PC-9 (cell line): ENCODE data around the gene ANKRD63. TPM values are rescaled to one million over a fixed set of nuclear protein-coding genes. Genes with fewer than 3 reads are reported as not detected.

Source experiments
- BruUV-seq: library from RNA; stranded (reverse); fragments of 400-500 nt; replicated peaks from 2 replicates; lab custom pipeline; 2021; lab: Mats Ljungman, UMichigan
- CTCF ChIA-PET: fragments of 300-600 bp; sonication (Branson Sonifier 250); formaldehyde crosslinking; loops from one replicate; lab custom pipeline; 2022; ENCODE audit warnings: antibody characterized with exemption; lab: Charles Lee
- POLR2A ChIA-PET: fragments of 300-600 bp; sonication (Branson Sonifier 250); formaldehyde crosslinking; loops from one replicate; lab custom pipeline; 2022; ENCODE audit warnings: antibody characterized with exemption; ENCODE audit not compliant: unreplicated experiment; lab: Charles Lee
- DNase-seq, 2 experiments: peaks; one replicate each; pipeline versions ENCODE4 v3.0.0 to v3.0.0-alpha.2; 2015 to 2022; ENCODE audit warnings: mixed read lengths in 1 of 2
- H2AFZ ChIP-seq: fragments of 200-600 bp; sonication (generic); 2 replicates; pipeline ENCODE4 v1.8.1; 2017; ENCODE audit warnings: antibody characterized with exemption
- H3F3A ChIP-seq: fragments of 200-600 bp; sonication (generic); 2 replicates; pipeline ENCODE4 v1.8.1; 2017; ENCODE audit warnings: antibody characterized with exemption, mild to moderate bottlenecking, low read depth; ENCODE audit not compliant: insufficient read depth
- H3K27ac ChIP-seq: fragments of 200-600 bp; sonication (generic); 2 replicates; pipeline ENCODE4 v1.6.1; 2016; ENCODE audit warnings: mixed run types
- H3K27me3 ChIP-seq: fragments of 200-600 bp; sonication (generic); 2 replicates; pipeline ENCODE4 v1.6.1; 2016; ENCODE audit warnings: low read depth, mixed run types; ENCODE audit not compliant: insufficient read depth
- H3K36me3 ChIP-seq: fragments of 200-600 bp; sonication (generic); 2 replicates; pipeline ENCODE4 v1.6.1; 2016; ENCODE audit warnings: low read depth, mixed run types
- H3K4me1 ChIP-seq: fragments of 200-600 bp; sonication (generic); replicated peaks from 2 replicates; pipeline ENCODE4 v1.6.1; 2016; ENCODE audit warnings: mixed run types; ENCODE audit not compliant: insufficient read depth
- H3K4me2 ChIP-seq: fragments of 200-600 bp; sonication (generic); 2 replicates; pipeline ENCODE4 v1.6.1; 2017; ENCODE audit warnings: mixed run types
- H3K4me3 ChIP-seq: fragments of 200-600 bp; sonication (generic); 2 replicates; pipeline ENCODE4 v1.6.1; 2016; ENCODE audit warnings: mixed run types
- H3K79me2 ChIP-seq: fragments of 200-600 bp; sonication (generic); 2 replicates; pipeline ENCODE4 v1.6.1; 2017; ENCODE audit warnings: low read depth, mixed run types
- H3K9me2 ChIP-seq: fragments of 200-600 bp; sonication (generic); 2 replicates; pipeline ENCODE4 v1.8.1; 2017; ENCODE audit warnings: mild to moderate bottlenecking; ENCODE audit not compliant: insufficient read depth
- H3K9me3 ChIP-seq: fragments of 200-600 bp; sonication (generic); 2 replicates; pipeline ENCODE4 v1.8.1; 2016; ENCODE audit warnings: low read depth; ENCODE audit not compliant: insufficient read depth
- H4K20me1 ChIP-seq: fragments of 200-600 bp; sonication (generic); 2 replicates; pipeline ENCODE4 v1.8.1; 2017; ENCODE audit not compliant: insufficient read depth
- CTCF ChIP-seq: fragments of 200-600 bp; sonication (generic); conservative IDR thresholded peaks from 2 replicates; pipeline ENCODE4 v1.6.1; 2017; ENCODE audit warnings: mixed run types, antibody characterized with exemption, mild to moderate bottlenecking, moderate library complexity
- EZH2 ChIP-seq: fragments of 200-600 bp; sonication (generic); IDR thresholded peaks from 2 replicates; pipeline ENCODE4 v1.8.0; 2017; ENCODE audit warnings: antibody characterized with exemption, low read depth
- intact Hi-C: fragments of 100-400 bp; cut with micrococcal nuclease; formaldehyde crosslinking; loops from one replicate; pipeline ENCODE4 v1.10.0; 2022; ENCODE audit not compliant: unreplicated experiment
- total RNA-seq: library from RNA; stranded (reverse); gene quantifications from 2 replicates; pipeline ENCODE4 v1.2.3, GENCODE V29; 2021

Gene ANKRD63
- total RNA-seq, 1 experiment from 2014 or later, result not detected

- BruUV-seq, result no TSS peak
- no peak overlapping the region for H3K4me3 ChIP-seq
- no peak overlapping the region for H3K27ac ChIP-seq
- no peaks in the 10 kb centered on the region for H3K79me2 ChIP-seq
- ChIA-PET CTCF (interaction anchor here (4.6 kb wide), 1 partner anchor 52 kb away, joined by 83 read pairs; no protein-coding TSS in a partner anchor), POLR2A (no interaction called here)
- intact Hi-C loops, result no loop called here
- no peak for TF ChIP-seq EZH2
- no peak for TF ChIP-seq CTCF
- peaks cover 11% of the 10 kb centered on the region for H3F3A ChIP-seq
- H2AFZ ChIP-seq, result no peak overlapping the region
- no peak overlapping the region for H3K4me2 ChIP-seq
- H3K36me3 ChIP-seq, result no peaks in the 10 kb centered on the region
- H3K27me3 ChIP-seq, result no peaks in the 10 kb centered on the region
- H3K9me2 ChIP-seq, result no peaks in the 10 kb centered on the region
- DNase-seq, result no peak
- peaks cover 17% of the 10 kb centered on the region for H3K4me1 ChIP-seq
- no peaks in the 10 kb centered on the region for H3K9me3 ChIP-seq
- no peaks in the 10 kb centered on the region for H4K20me1 ChIP-seq
Observed at GRCh38 chr15:40270246-40270995, 12.4 kb downstream of the ANKRD63 start.

GRCh38 chr15:40269604-40270003, 13.3 kb downstream of the ANKRD63 start:
- no peaks in the 10 kb centered on the region for H3K79me2 ChIP-seq
- ChIA-PET POLR2A (no interaction called here), CTCF (no interaction called here)
- DNase-seq, result no peak
- no peak overlapping the region for H3K4me3 ChIP-seq
- TF ChIP-seq CTCF (no peak), EZH2 (no peak)
- H2AFZ ChIP-seq, result no peak overlapping the region
- intact Hi-C loops, result no loop called here
- no peak overlapping the region for H3K4me2 ChIP-seq
- no peak overlapping the region for H3K27ac ChIP-seq
- H3K4me1 ChIP-seq, result peaks cover 17% of the 10 kb centered on the region
- H3K36me3 ChIP-seq, result no peaks in the 10 kb centered on the region
- no TSS peak for BruUV-seq
- H3F3A ChIP-seq, result peaks cover 14% of the 10 kb centered on the region
- no peaks in the 10 kb centered on the region for H4K20me1 ChIP-seq
- H3K9me3 ChIP-seq, result no peaks in the 10 kb centered on the region
- no peaks in the 10 kb centered on the region for H3K27me3 ChIP-seq
- H3K9me2 ChIP-seq, result no peaks in the 10 kb centered on the region

- ChIA-PET POLR2A (no interaction called here), CTCF (no interaction called here)
- BruUV-seq, result no TSS peak
- Histone ChIP-seq H3F3A (peaks cover 14% of the 10 kb centered on the region), H3K9me3 (no peaks in the 10 kb centered on the region), H3K4me1 (peaks cover 17% of the 10 kb centered on the region), H3K27me3 (no peaks in the 10 kb centered on the region), H2AFZ (no peak overlapping the region), H3K4me3 (no peak overlapping the region), H3K9me2 (no peaks in the 10 kb centered on the region), H3K27ac (no peak overlapping the region), H3K79me2 (no peaks in the 10 kb centered on the region), H3K4me2 (no peak overlapping the region), H4K20me1 (no peaks in the 10 kb centered on the region), H3K36me3 (no peaks in the 10 kb centered on the region)
- intact Hi-C loops, result loop anchor here (2.0 kb wide), 1 partner anchor 29 kb away; the partner anchor contains the start of gene PAK6
- DNase-seq, result no peak
- no peak for TF ChIP-seq EZH2
- no peak for TF ChIP-seq CTCF
Observed at GRCh38 chr15:40267670-40268069, 15.2 kb downstream of the ANKRD63 start.
